ENCODE results near the gene COG1. TPM values are rescaled to one million over a fixed set of nuclear protein-coding genes. Genes with fewer than 3 reads are reported as not detected.

The COG1 gene
- total RNA-seq, 1 experiment from 2014 or later, result 41.2 TPM

GRCh38 chr17:73196500-73196899 is 3.6 kb downstream of the COG1 start:
- in situ Hi-C loops (cut with HindIII; ENCODE audit: low pct_unique_long_range_greater_than_20kb, low sequenced_read_pairs), result no loop called here
- BruUV-seq (replicated peaks), result no TSS peak
- CTCF ChIA-PET, result no interaction called here

GRCh38 chr17:73197161-73197560 is 4.3 kb downstream of the COG1 start:
- in situ Hi-C loops (cut with HindIII; ENCODE audit: low pct_unique_long_range_greater_than_20kb, low sequenced_read_pairs), result no loop called here
- Histone ChIP-seq H3K4me1 (ENCODE audit: control insufficient read depth, insufficient read depth, low read length) (0 out of 2 replicates have a peak, but pooled peaks cover 6% of the 10 kb centered on the region), H3K9me3 (ENCODE audit: control insufficient read depth, insufficient read depth, low read depth, low read length) (no peaks in the 10 kb centered on the region), H3K36me3 (ENCODE audit: control insufficient read depth, insufficient read depth, low read length) (peaks cover 28% of the 10 kb centered on the region), H3K4me3 (ENCODE audit: low read depth in 2 of 2, low read length in 2 of 2) (no peak overlapping the region), H3K27me3 (ENCODE audit: control insufficient read depth, insufficient read depth, low read length) (no peaks in the 10 kb centered on the region), H3K27ac (ENCODE audit: low read length) (no peak overlapping the region)
- intact Hi-C loops (cut with micrococcal nuclease; ENCODE audit: unreplicated experiment), result no loop called here
- TF ChIP-seq, protein P1, sequence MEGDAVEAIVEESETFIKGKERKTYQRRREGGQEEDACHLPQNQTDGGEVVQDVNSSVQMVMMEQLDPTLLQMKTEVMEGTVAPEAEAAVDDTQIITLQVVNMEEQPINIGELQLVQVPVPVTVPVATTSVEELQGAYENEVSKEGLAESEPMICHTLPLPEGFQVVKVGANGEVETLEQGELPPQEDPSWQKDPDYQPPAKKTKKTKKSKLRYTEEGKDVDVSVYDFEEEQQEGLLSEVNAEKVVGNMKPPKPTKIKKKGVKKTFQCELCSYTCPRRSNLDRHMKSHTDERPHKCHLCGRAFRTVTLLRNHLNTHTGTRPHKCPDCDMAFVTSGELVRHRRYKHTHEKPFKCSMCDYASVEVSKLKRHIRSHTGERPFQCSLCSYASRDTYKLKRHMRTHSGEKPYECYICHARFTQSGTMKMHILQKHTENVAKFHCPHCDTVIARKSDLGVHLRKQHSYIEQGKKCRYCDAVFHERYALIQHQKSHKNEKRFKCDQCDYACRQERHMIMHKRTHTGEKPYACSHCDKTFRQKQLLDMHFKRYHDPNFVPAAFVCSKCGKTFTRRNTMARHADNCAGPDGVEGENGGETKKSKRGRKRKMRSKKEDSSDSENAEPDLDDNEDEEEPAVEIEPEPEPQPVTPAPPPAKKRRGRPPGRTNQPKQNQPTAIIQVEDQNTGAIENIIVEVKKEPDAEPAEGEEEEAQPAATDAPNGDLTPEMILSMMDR (IDR thresholded peaks at IDR 0.05), result no peak
- TF ChIP-seq SIN3A (IDR thresholded peaks at IDR 0.05; ENCODE audit: borderline replicate concordance, insufficient read depth, low read depth, low read length) (no peak), TCF7L2 (IDR thresholded peaks at IDR 0.05; ENCODE audit: low read depth, low read length) (no peak), REST (IDR thresholded peaks at IDR 0.05; ENCODE audit: insufficient read depth in 1 of 2, low read depth in 2 of 2, low read length in 1 of 2) (no peak), POLR2AphosphoS5 (IDR thresholded peaks at IDR 0.05; ENCODE audit: low read depth, low read length) (no peak)
- DNase-seq (ENCODE audit: low read depth, low spot score) (no peak), ATAC-seq (no peak)
- no TSS peak for BruUV-seq (replicated peaks)
- ChIA-PET POLR2A (interaction anchor here (0.6 kb wide), 1 partner anchor 71 kb away, joined by 15 read pairs; no protein-coding TSS in a partner anchor), CTCF (interaction anchor here (0.6 kb wide), 1 partner anchor 576 kb away, joined by 3 read pairs; no protein-coding TSS in a partner anchor)

More at GRCh38 chr17:73196500-73196899, 3.6 kb downstream of the COG1 start:
- Histone ChIP-seq H3K27ac (ENCODE audit: low read length) (no peak overlapping the region), H3K36me3 (ENCODE audit: control insufficient read depth, insufficient read depth, low read length) (peaks cover 31% of the 10 kb centered on the region), H3K9me3 (ENCODE audit: control insufficient read depth, insufficient read depth, low read depth, low read length) (no peaks in the 10 kb centered on the region), H3K4me1 (ENCODE audit: control insufficient read depth, insufficient read depth, low read length) (peaks cover 10% of the 10 kb centered on the region; the same call in 1 of the 2 replicates), H3K4me3 (ENCODE audit: low read depth in 2 of 2, low read length in 2 of 2) (no peak overlapping the region), H3K27me3 (ENCODE audit: control insufficient read depth, insufficient read depth, low read length) (no peaks in the 10 kb centered on the region)
- POLR2A ChIA-PET, result no interaction called here
- intact Hi-C loops (cut with micrococcal nuclease; ENCODE audit: unreplicated experiment), result no loop called here
- ATAC-seq (no peak), DNase-seq (ENCODE audit: low read depth, low spot score) (no peak)
- no peak for TF ChIP-seq REST (IDR thresholded peaks at IDR 0.05; ENCODE audit: insufficient read depth in 1 of 2, low read depth in 2 of 2, low read length in 1 of 2)

Data from Panc1 (cell line).